NB4 (cell line): Measurements from ENCODE around the gene KIF9.
"Not testable (repeated sequence)": the region's sequence is repeated elsewhere in the genome, so short reads cannot be mapped to it uniquely, and the experiment has no call there.

Source experiments
- DNase-seq: peaks from one replicate; pipeline ENCODE4 v3.0.0; 2010; ENCODE audit warnings: low read depth
- H3K4me3 ChIP-seq: one replicate; pipeline ENCODE4 v1.5.1; 2011; ENCODE audit warnings: mild to moderate bottlenecking, low read depth, low read length, moderate library complexity
- CTCF ChIP-seq: IDR thresholded peaks from one replicate; pipeline ENCODE4 v1.5.1; 2012; ENCODE audit warnings: low read depth, low read length
- MAX ChIP-seq: IDR thresholded peaks from 2 replicates; pipeline ENCODE4 v1.6.1; 2011; ENCODE audit warnings: low read depth, low read length
- MYC ChIP-seq: IDR thresholded peaks from 2 replicates; pipeline ENCODE4 v1.6.1; 2011; ENCODE audit warnings: low read depth, low read length
- POLR2A ChIP-seq: IDR thresholded peaks from 2 replicates; pipeline ENCODE4 v1.6.1; 2011; ENCODE audit warnings: mild to moderate bottlenecking; ENCODE audit not compliant: insufficient read length; ENCODE audit errors: extremely low read depth

KIF9 gene

GRCh38 chr3:47315069-47315647 is 32.6 kb upstream of the KIF9 start:
- DNase-seq, result no peak
- TF ChIP-seq POLR2A (no peak), MYC (no peak), CTCF (no peak), MAX (no peak)
- H3K4me3 ChIP-seq, result no peak overlapping the region

- no peak overlapping the region for H3K4me3 ChIP-seq
- TF ChIP-seq POLR2A, result no peak
- DNase-seq, result no peak
These were observed 31.6 kb upstream of the KIF9 start for GRCh38 chr3:47314056-47314764.

- H3K4me3 ChIP-seq, result no peak overlapping the region
- no peak for DNase-seq
- no peak for TF ChIP-seq MAX
- no peak for TF ChIP-seq POLR2A
- no peak for TF ChIP-seq MYC
- TF ChIP-seq CTCF, result no peak
These were observed 30.9 kb upstream of the KIF9 start for GRCh38 chr3:47313341-47314055.

GRCh38 chr3:47310391-47310790 is 27.8 kb upstream of the KIF9 start:
- DNase-seq, result no peak
- TF ChIP-seq MAX (no peak), CTCF (no peak), POLR2A (no peak), MYC (no peak)
- H3K4me3 ChIP-seq, result no peak overlapping the region

- H3K4me3 ChIP-seq, result not testable (repeated sequence)
These were observed 26.6 kb upstream of the KIF9 start for GRCh38 chr3:47309231-47309630.

GRCh38 chr3:47306022-47306421 is 23.4 kb upstream of the KIF9 start:
- DNase-seq, result no peak
- TF ChIP-seq MYC, result no peak
- no peak for TF ChIP-seq CTCF
- no peak for TF ChIP-seq POLR2A
- no peak for TF ChIP-seq MAX
- H3K4me3 ChIP-seq, result no peak overlapping the region

More at GRCh38 chr3:47309231-47309630, 26.6 kb upstream of the KIF9 start:
- DNase-seq, result not testable (repeated sequence)
